Esophagus (tissue), 2 donors: Measurements from ENCODE around the gene PPARG. TPM values are rescaled to one million over a fixed set of nuclear protein-coding genes. Genes with fewer than 3 reads are reported as not detected.
"Not testable (repeated sequence)": the region's sequence is repeated elsewhere in the genome, so short reads cannot be mapped to it uniquely, and the experiment has no call there.

Experiments used
- H3K27ac ChIP-seq, 2 donors: one replicate each; pipeline ENCODE4 v1.5.1; 2013; ENCODE audit warnings: low read depth in 2 of 2, mild to moderate bottlenecking in 2 of 2, inconsistent platforms in 1 of 2, low read length in 1 of 2, moderate library complexity in 1 of 2
- H3K27me3 ChIP-seq, 2 donors: one replicate each; pipeline ENCODE4 v1.6.1; 2013; ENCODE audit warnings: low read length in 2 of 2, control low read depth in 1 of 2, mild to moderate bottlenecking in 1 of 2; ENCODE audit not compliant: insufficient read depth in 2 of 2, control insufficient read depth in 1 of 2
- H3K36me3 ChIP-seq, 2 donors: one replicate each; pipeline ENCODE4 v1.6.1; 2013; ENCODE audit warnings: low read length in 1 of 2; ENCODE audit not compliant: control insufficient read depth in 2 of 2, insufficient read depth in 2 of 2
- H3K4me1 ChIP-seq, 2 donors: one replicate each; pipeline ENCODE4 v1.6.1; 2013; ENCODE audit warnings: low read length in 1 of 2; ENCODE audit not compliant: control insufficient read depth in 2 of 2, insufficient read depth in 2 of 2
- H3K4me3 ChIP-seq, 2 donors: one replicate each; pipeline ENCODE4 v1.5.1; 2013; ENCODE audit warnings: low read length in 2 of 2, mild to moderate bottlenecking in 2 of 2, low read depth in 1 of 2, moderate library complexity in 1 of 2
- H3K9me3 ChIP-seq, 2 donors: one replicate each; pipeline ENCODE4 v1.6.1; 2013; ENCODE audit warnings: mild to moderate bottlenecking in 2 of 2, low read depth in 1 of 2, low read length in 1 of 2, moderate library complexity in 1 of 2; ENCODE audit not compliant: control insufficient read depth in 2 of 2, insufficient read depth in 1 of 2
- WGBS, 2 donors: extraction: QIAGEN DNeasy Blood & Tissue Kit; methylation state at CpG; one replicate each; pipeline ENCODE4 v1.1.7; 2013; 5-methylcytosine and 5-hydroxymethylcytosine counted together
- polyA plus RNA-seq, 2 donors: library from polyadenylated mRNA; stranded (reverse); fragments of 200-250 nt; gene quantifications; one replicate each; pipeline ENCODE4 v1.2.3, GENCODE V29; 2013
- donor health status: healthy with polysubstance abuse.
- donor health status: Bipolar disorder and iron deficiency.

PPARG gene
- polyA plus RNA-seq, 2 donors = 2.6 to 3.4 TPM

- no peaks in the 10 kb centered on the region for H3K9me3 ChIP-seq
- no peaks in the 10 kb centered on the region for H3K27me3 ChIP-seq
- WGBS, 2 donors = 87 to 88% methylated on average over 1 of the region's 1 CpG
- no peak overlapping the region for H3K27ac ChIP-seq
- H3K4me3 ChIP-seq = no peak overlapping the region
- H3K36me3 ChIP-seq = no peaks in the 10 kb centered on the region
- no peaks in the 10 kb centered on the region for H3K4me1 ChIP-seq
These were observed 92.3 kb downstream of the PPARG start for GRCh38 chr3:12381199-12381598.

- H3K27me3 ChIP-seq = no peaks in the 10 kb centered on the region
- no peaks in the 10 kb centered on the region for H3K4me1 ChIP-seq
- 65 to 70% methylated on average over 2 of the region's 2 CpGs for WGBS, 2 donors
- H3K36me3 ChIP-seq = no peaks in the 10 kb centered on the region
- no peak overlapping the region for H3K27ac ChIP-seq
- peaks cover 0 to 2% of the 10 kb centered on the region in 2 donors for H3K9me3 ChIP-seq
- H3K4me3 ChIP-seq = no peak overlapping the region
These were observed 94.3 kb downstream of the PPARG start for GRCh38 chr3:12383218-12383617.

DNA sequence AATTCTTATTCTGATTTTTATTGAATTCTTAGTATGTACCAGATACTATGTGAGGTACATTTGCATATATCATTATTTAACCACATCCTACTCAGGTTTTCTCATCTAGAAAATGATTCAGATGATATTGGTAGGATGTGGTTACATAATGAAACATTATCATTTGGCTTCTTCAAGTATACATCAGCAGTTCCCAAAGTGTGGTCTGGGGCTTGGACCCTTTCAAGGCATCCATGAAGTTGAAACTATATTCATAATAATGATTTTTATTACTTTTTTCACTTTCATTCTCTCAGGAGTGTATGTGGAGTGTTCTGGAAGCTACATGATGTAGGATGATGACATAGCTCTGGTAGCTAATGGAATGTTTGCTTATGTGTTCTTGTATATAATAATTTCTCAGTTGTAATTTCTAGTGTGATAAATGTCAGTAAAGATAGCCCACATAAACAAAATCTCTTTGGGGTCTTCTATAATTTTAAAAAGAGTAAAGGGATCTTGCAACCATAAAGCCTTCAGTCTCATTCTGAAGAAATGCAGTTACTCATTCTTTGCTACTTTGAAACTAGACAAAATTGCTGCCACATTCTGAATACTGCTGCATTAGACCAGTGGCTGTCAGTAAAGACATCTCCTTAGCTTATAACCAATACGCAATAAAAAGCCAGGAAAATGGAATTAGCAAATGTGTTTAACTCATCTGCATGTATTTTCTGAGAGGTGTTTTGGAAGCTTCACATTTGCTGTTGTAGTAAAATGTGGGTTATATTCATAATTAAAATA lies 95.8 kb downstream of the PPARG start:
- Histone ChIP-seq H3K27me3 (no peaks in the 10 kb centered on the region), H3K9me3 (peaks cover 0 to 2% of the 10 kb centered on the region in 2 donors), H3K4me3 (no peak overlapping the region), H3K4me1 (no peaks in the 10 kb centered on the region), H3K36me3 (no peaks in the 10 kb centered on the region), H3K27ac (no peak overlapping the region)
- 75 to 84% methylated on average over 1 of the region's 1 CpG for WGBS, 2 donors

DNA sequence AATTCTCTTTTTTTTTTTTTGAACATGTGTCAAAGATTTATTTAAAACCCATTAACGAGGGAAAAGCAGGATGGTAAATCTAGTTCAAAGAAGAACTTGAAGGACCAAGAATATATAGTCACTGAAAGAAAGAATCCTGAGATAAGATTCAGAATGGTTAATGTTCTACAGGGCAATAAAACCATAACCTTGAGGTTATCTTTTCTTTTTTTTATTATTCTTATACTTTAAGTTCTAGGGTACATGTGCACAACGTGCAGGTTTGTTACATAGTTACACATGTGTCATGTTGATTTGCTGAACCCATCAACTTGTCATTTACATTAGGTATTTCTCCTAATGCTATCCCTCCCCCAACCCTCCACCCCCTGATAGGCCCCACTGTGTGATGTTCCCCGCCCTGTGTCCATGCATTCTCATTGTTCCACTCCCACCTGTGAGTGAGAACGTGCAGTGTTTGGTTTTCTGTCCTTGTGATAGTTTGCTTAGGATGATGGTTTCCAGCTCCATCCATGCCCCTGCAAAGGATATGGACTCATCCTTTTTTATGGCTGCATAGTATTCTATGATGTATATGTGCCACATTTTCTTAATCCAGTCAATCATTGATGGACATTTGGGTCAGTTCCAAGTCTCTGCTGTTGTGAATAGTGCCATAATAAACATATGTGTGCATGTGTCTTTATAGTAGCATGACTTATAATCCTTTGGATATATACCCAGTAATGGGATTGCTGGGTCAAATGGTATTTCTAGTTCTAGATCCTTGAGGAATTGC lies 97.8 kb downstream of the PPARG start:
- H3K27me3 ChIP-seq, H3K9me3 ChIP-seq, H3K4me1 ChIP-seq, H3K27ac ChIP-seq, H3K36me3 ChIP-seq, H3K4me3 ChIP-seq: not testable (repeated sequence)
- 83 to 89% methylated on average over 4 of the region's 4 CpGs for WGBS, 2 donors

GRCh38 chr3:12388185-12388584 lies 99.3 kb downstream of the PPARG start:
- H3K36me3 ChIP-seq = no peaks in the 10 kb centered on the region
- H3K9me3 ChIP-seq = peaks cover 0 to 2% of the 10 kb centered on the region in 2 donors
- H3K4me3 ChIP-seq = no peak overlapping the region
- H3K4me1 ChIP-seq = no peaks in the 10 kb centered on the region
- H3K27me3 ChIP-seq = no peaks in the 10 kb centered on the region
- H3K27ac ChIP-seq = no peak overlapping the region
- WGBS, 2 donors = 77 to 80% methylated on average over 1 of the region's 1 CpG

DNA sequence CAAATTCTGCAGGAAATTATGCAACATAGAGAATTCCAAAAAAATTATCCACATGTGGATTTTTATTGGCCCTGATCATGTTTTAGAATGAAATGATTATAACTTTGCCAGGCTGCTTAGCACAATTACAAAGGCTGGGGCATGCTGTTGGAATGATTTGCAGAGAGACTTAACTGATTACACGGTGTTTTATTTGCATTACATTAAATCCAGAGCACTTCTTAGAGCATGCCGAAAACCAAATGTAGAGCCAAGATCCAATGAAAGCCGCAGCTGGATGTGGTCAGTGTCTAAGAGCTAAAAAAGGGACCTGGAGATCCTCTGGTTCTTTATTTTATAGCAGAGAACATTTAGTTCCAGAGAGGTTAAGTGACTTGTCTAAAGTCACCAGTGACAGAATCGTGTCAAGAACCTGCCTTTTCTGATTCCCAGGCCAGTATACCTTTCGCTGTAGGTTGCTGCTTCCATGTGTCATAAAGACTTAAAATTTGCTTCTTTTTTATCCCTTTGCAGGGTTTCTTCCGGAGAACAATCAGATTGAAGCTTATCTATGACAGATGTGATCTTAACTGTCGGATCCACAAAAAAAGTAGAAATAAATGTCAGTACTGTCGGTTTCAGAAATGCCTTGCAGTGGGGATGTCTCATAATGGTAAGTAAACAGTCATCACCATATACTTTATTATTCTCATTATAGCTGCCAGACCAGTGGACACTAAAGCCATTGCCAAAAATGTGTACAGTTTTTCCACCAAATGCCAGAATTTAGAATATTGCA lies 103.4 kb downstream of the PPARG start:
- no peaks in the 10 kb centered on the region for H3K36me3 ChIP-seq
- H3K4me1 ChIP-seq = no peaks in the 10 kb centered on the region
- H3K27ac ChIP-seq = no peak overlapping the region
- H3K9me3 ChIP-seq = no peaks in the 10 kb centered on the region
- 73 to 75% methylated on average over 8 of the region's 8 CpGs for WGBS, 2 donors
- no peaks in the 10 kb centered on the region for H3K27me3 ChIP-seq
- H3K4me3 ChIP-seq = no peak overlapping the region

DNA sequence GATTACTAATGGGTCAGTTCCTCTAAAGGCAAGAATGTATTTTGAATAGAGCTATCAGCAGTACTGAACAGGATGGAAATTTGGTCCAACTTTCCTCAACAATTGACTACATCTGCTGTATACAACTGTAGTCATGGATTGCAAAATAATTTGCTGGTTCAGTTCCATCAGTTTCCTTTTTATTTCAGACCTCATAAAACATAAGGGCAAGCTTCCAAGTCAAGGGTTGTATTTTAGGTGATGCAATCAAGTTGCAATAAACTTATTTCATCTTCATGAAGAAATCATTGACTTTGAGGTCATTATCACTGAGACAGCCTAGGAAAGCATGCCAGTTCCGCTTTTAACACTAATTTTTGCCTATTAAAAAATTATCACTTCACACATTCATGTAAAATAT lies 105.0 kb downstream of the PPARG start:
- H3K4me1 ChIP-seq = no peaks in the 10 kb centered on the region
- H3K27ac ChIP-seq = no peak overlapping the region
- no peaks in the 10 kb centered on the region for H3K27me3 ChIP-seq
- 76 to 87% methylated on average over 1 of the region's 1 CpG for WGBS, 2 donors
- no peaks in the 10 kb centered on the region for H3K9me3 ChIP-seq
- H3K36me3 ChIP-seq = no peaks in the 10 kb centered on the region
- no peak overlapping the region for H3K4me3 ChIP-seq

DNA sequence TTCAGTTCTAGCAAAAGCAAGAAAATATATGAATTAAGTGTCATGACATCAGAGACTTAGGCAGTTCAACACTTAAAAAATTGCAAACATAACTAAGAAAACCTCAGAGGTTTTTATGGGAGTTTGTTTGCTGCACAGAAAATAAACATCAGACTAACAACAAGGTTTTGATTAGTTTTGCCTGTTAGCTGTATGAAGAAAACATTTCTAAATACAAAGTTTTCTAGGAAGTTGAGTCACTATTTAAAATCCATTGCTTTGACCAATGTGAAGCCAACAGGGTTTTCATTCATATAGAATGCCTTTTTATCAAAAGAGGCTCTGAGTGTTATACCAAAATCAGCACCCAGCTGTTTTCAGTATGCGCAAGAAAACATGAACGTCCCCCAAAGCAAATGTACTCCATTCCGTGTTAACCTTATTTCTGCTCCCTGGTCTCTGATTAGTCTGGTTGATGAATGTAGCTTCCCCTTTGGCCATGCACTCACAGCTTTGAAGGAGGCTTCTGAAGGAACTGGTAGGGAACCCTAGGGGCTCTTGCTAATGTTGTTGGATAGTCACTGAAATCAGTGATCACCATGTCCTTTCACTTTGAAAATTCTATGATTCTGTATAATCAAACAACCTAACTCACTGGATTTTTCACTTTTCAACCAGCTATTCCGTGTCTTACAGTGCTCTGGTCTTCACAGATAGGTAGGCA lies 105.8 kb downstream of the PPARG start:
- Histone ChIP-seq H3K4me1 (no peaks in the 10 kb centered on the region), H3K36me3 (no peaks in the 10 kb centered on the region), H3K4me3 (no peak overlapping the region), H3K9me3 (no peaks in the 10 kb centered on the region), H3K27ac (no peak overlapping the region), H3K27me3 (no peaks in the 10 kb centered on the region)
- 66 to 79% methylated on average over 4 of the region's 4 CpGs for WGBS, 2 donors

- Histone ChIP-seq H3K4me3 (no peak overlapping the region), H3K4me1 (no peaks in the 10 kb centered on the region), H3K27me3 (no peaks in the 10 kb centered on the region), H3K36me3 (no peaks in the 10 kb centered on the region), H3K9me3 (no peaks in the 10 kb centered on the region), H3K27ac (no peak overlapping the region)
- 72 to 76% methylated on average over 5 of the region's 5 CpGs for WGBS, 2 donors
These were observed 106.6 kb downstream of the PPARG start for GRCh38 chr3:12395349-12396012.
